ENCODE results near the gene ATL2. TPM values are rescaled to one million over a fixed set of nuclear protein-coding genes. Genes with fewer than 3 reads are reported as not detected.

The ATL2 gene
- total and polyA plus RNA-seq, 8 donors = 8.4 to 30.1 (median 19.2) TPM

DNA sequence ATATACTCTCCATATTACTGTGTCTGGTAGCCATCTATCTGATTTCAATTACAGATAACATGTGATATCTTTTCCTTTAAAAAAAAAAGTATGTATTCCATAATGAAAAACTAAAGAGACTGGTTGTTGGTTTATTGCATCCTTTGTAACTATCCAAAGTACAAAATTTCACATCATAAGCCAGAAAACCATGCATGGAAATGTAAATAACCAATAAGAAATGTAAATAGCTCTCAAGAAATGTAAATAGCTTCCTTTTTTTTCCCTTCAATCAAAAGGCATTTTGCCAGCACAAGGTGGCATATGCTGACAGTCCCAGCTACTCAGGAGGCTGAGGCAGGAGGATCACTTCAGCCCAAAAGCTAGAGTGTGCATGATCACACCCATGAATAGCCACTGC is 59.3 kb downstream of the ATL2 start:
- no peak overlapping the region for H3K27ac ChIP-seq
- FAIRE-seq (no peak), ATAC-seq (no peak), DNase-seq (no peak)
- no peak overlapping the region for H3K4me3 ChIP-seq
- H3K27me3 ChIP-seq = no peaks in the 10 kb centered on the region
- H3K36me3 ChIP-seq = peaks cover 3 to 4% (median 3%) of the 10 kb centered on the region in 3 donors
- no peaks in the 10 kb centered on the region for H3K4me1 ChIP-seq
- intact Hi-C loops (cut with DNase I) = loop anchor here in 2 of 3 donors (10.0 kb wide), 2 partner anchors 147 to 417 kb away; no protein-coding TSS in a partner anchor
- TF ChIP-seq, protein P1, sequence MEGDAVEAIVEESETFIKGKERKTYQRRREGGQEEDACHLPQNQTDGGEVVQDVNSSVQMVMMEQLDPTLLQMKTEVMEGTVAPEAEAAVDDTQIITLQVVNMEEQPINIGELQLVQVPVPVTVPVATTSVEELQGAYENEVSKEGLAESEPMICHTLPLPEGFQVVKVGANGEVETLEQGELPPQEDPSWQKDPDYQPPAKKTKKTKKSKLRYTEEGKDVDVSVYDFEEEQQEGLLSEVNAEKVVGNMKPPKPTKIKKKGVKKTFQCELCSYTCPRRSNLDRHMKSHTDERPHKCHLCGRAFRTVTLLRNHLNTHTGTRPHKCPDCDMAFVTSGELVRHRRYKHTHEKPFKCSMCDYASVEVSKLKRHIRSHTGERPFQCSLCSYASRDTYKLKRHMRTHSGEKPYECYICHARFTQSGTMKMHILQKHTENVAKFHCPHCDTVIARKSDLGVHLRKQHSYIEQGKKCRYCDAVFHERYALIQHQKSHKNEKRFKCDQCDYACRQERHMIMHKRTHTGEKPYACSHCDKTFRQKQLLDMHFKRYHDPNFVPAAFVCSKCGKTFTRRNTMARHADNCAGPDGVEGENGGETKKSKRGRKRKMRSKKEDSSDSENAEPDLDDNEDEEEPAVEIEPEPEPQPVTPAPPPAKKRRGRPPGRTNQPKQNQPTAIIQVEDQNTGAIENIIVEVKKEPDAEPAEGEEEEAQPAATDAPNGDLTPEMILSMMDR (IDR thresholded peaks at IDR 0.05) = no peak
- H3K9me3 ChIP-seq = no peaks in the 10 kb centered on the region

DNA sequence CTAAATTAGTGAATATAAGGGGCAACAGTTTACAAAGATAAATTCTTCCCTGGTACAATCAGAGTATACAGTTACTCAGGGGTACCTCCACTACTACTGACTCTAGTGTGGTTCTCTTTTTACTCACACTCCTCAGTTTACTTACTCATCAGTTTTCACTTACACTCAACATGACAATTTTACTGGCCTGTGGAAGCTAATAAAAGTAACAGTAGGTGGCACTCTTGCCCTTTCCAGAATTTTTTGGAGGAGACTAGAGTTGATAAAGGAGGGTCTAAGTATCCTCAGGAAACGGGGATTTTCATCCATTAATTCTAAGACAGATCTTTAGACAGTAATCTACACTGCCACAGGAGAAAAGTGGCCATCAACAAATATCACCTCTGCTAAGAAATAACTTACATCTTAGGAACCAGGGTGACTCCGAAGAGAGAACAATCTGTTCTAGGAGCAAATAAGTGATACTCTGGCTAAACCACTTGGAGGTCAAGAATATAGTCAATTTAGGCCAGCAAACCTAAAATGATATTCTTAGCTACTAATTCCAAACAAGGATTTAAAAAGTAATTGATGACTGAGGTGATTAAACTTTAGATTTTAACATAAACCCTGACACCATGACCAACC is 61.3 kb downstream of the ATL2 start:
- H3K4me1 ChIP-seq = no peaks in the 10 kb centered on the region
- TF ChIP-seq, protein P1 (IDR thresholded peaks at IDR 0.05) = peak; percentile 24 to 55 (median 36)
- FAIRE-seq (peak; percentile 66), DNase-seq (no peak), ATAC-seq (peak in 3 of 4 donors; percentile 80 to 83 (median 81))
- H3K36me3 ChIP-seq = peaks cover 4 to 15% (median 14%) of the 10 kb centered on the region in 3 donors
- no peak overlapping the region for H3K27ac ChIP-seq
- no peak overlapping the region for H3K4me3 ChIP-seq
- intact Hi-C loops (cut with DNase I) = loop anchor here in 2 of 3 donors (10.0 kb wide), 2 partner anchors 149 to 419 kb away; no protein-coding TSS in a partner anchor
- H3K27me3 ChIP-seq = no peaks in the 10 kb centered on the region
- no peaks in the 10 kb centered on the region for H3K9me3 ChIP-seq
- WGBS, 2 donors = 52 to 54% methylated on average over 2 of the region's 2 CpGs

DNA sequence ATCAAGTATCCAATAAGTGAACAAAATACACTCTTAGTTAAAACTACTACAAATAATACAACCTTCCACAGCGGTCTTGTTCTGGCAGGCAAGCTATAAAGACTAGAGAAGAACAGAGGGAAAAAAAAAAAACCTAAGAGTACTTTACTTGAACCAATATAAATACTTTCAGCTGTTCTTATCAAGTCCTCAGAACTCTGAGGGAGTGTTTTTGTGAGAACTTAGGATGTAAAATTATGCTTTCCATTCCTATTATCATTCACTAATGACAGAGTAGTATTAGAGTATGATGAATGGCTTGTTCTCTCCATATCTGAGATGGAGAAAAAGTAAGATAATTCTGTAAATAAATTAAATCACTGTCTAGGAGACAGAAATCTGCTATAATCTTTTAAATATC is 68.3 kb downstream of the ATL2 start:
- DNase-seq = no peak
- Histone ChIP-seq H3K4me1 (no peaks in the 10 kb centered on the region), H3K27ac (no peak overlapping the region), H3K27me3 (no peaks in the 10 kb centered on the region), H3K36me3 (peaks cover 2 to 22% (median 14%) of the 10 kb centered on the region in 3 donors), H3K9me3 (no peaks in the 10 kb centered on the region), H3K4me3 (no peak overlapping the region)
- no peak for FAIRE-seq
- TF ChIP-seq, protein P1 (IDR thresholded peaks at IDR 0.05) = no peak
- 96 to 100% methylated on average over 1 of the region's 1 CpG for WGBS, 2 donors
- intact Hi-C loops (cut with DNase I) = no loop called here
- no peak for ATAC-seq

DNA sequence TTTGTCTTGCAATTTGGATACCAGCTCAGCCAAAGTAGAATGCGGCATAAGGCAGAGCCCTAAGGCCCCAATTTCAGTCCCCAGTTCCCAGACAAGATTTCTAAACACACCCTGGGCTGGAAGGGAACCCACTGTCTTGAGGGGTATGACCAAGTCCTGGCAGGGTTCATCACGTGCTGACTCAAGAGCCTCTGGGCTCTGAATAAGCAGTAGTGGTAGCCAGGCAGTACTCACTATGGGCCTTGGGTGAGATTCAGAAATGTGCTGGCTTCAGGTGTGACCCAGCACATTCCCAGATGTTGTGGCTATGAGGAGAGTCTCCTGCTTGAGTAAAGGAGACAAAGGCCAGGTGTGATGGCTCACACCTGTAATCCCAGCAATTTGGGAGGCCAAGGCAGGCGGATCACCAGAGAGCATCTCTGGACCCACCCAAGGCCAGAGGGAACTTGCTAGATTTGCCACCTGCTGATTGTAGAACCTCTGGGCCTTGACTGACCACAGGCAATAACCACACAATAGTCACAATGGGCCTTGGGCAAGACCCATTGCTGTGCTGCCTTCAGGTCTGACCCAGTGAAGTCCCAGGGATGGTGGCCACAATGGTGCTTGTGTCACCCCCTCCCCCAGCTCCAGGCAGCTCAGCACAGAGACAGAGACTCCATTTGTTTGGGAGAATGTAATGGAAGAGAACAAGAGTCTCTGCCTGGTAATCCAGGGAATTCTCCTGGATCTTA is 74.9 kb downstream of the ATL2 start:
- intact Hi-C loops (cut with DNase I) = no loop called here
- Histone ChIP-seq H3K27ac (no peak overlapping the region), H3K27me3 (no peaks in the 10 kb centered on the region), H3K9me3 (no peaks in the 10 kb centered on the region), H3K4me1 (no peaks in the 10 kb centered on the region), H3K36me3 (peaks cover 3 to 21% (median 4%) of the 10 kb centered on the region in 3 donors), H3K4me3 (no peak overlapping the region)
- TF ChIP-seq, protein P1 (IDR thresholded peaks at IDR 0.05) = no peak
- FAIRE-seq (no peak), DNase-seq (no peak), ATAC-seq (no peak)
- WGBS, 2 donors = 93 to 98% methylated on average over 3 of the region's 3 CpGs
